Sigmoid colon (tissue), 7 donors: Measurements from ENCODE around the gene ALDH16A1. TPM values are rescaled to one million over a fixed set of nuclear protein-coding genes. Genes with fewer than 3 reads are reported as not detected.

ENCODE experiments used
- DNase-seq: peaks from one replicate; pipeline ENCODE4 v3.0.0-alpha.2; 2019
- H3K27ac ChIP-seq, 4 donors: fragments of 200-600 bp; sonication (generic); one replicate each; pipeline ENCODE4 v1.5.1; 2016 to 2019; ENCODE audit warnings: mild to moderate bottlenecking in 1 of 4
- H3K27me3 ChIP-seq, 3 donors: fragments of 200-600 bp; sonication (generic); one replicate each; pipeline ENCODE4 v1.5.1; 2019; ENCODE audit warnings: mild to moderate bottlenecking in 1 of 3
- H3K36me3 ChIP-seq, 4 donors: fragments of 200-600 bp; sonication (generic); one replicate each; pipeline ENCODE4 v1.5.1; 2016 to 2019
- H3K4me1 ChIP-seq, 4 donors: fragments of 200-600 bp; sonication (generic); one replicate each; pipeline ENCODE4 v1.5.1; 2017 to 2019
- H3K4me3 ChIP-seq, 4 donors: fragments of 200-600 bp; sonication (generic); one replicate each; pipeline ENCODE4 v1.5.1; 2017 to 2019; ENCODE audit warnings: mild to moderate bottlenecking in 2 of 4, moderate library complexity in 1 of 4
- H3K9me3 ChIP-seq, 4 donors: fragments of 200-600 bp in 3 of 4; sonication (generic) in 3 of 4; one replicate each; pipeline versions ENCODE4 v1.5.1 to v1.6.1; 2013 to 2019
- EP300 ChIP-seq, 4 donors: sonication (generic); formaldehyde crosslinking; IDR thresholded peaks; one replicate each; pipeline ENCODE4 v1.6.1; 2017; ENCODE audit warnings: antibody characterized with exemption in 4 of 4
- POLR2A ChIP-seq, 2 donors: fragments of 450-650 bp; IDR thresholded peaks; one replicate each; pipeline ENCODE4 v1.6.1; 2016; ENCODE audit warnings: antibody characterized with exemption in 2 of 2, mild to moderate bottlenecking in 2 of 2, moderate library complexity in 2 of 2
- POLR2AphosphoS5 ChIP-seq, 4 donors: sonication (generic); formaldehyde crosslinking; IDR thresholded peaks; one replicate each; pipeline ENCODE4 v1.6.1; 2017; ENCODE audit warnings: antibody characterized with exemption in 4 of 4
- WGBS, 2 donors: extraction: QIAGEN DNeasy Blood & Tissue Kit; methylation state at CpG; one replicate each; pipeline ENCODE4 v1.1.7; 2013; 5-methylcytosine and 5-hydroxymethylcytosine counted together
- intact Hi-C: fragments of 100-400 bp; cut with DNase I; formaldehyde crosslinking; loops from one replicate; pipeline ENCODE4 v1.15.1; 2023
- polyA plus RNA-seq, 3 donors: library from polyadenylated mRNA; stranded (reverse); fragments of 200-250 nt; gene quantifications; one replicate each; pipeline ENCODE4 v1.2.3, GENCODE V29; 2013
- total RNA-seq, 4 donors: library from RNA; depleted of rRNA; stranded (reverse); fragments of >200 nt; gene quantifications; one replicate each; pipeline ENCODE4 v1.1.0, GENCODE V29; 2016
- TF ChIP-seq, protein P1 (sequence below), 4 experiments: fragments of 450-650 bp in 3 of 4; fragments of 200-600 bp in 1 of 4; IDR thresholded peaks; one replicate each; pipeline ENCODE4 v1.5.1; 2016 to 2019; ENCODE audit warnings: antibody characterized with exemption in 4 of 4, mild to moderate bottlenecking in 3 of 4, moderate library complexity in 2 of 4
- donor health status: healthy with polysubstance abuse.
- donor health status: Bipolar disorder and iron deficiency.
- donor health status: healthy.

The ALDH16A1 gene
- total and polyA plus RNA-seq, 7 donors: 14.1 to 44.2 (median 18.0) TPM

DNA sequence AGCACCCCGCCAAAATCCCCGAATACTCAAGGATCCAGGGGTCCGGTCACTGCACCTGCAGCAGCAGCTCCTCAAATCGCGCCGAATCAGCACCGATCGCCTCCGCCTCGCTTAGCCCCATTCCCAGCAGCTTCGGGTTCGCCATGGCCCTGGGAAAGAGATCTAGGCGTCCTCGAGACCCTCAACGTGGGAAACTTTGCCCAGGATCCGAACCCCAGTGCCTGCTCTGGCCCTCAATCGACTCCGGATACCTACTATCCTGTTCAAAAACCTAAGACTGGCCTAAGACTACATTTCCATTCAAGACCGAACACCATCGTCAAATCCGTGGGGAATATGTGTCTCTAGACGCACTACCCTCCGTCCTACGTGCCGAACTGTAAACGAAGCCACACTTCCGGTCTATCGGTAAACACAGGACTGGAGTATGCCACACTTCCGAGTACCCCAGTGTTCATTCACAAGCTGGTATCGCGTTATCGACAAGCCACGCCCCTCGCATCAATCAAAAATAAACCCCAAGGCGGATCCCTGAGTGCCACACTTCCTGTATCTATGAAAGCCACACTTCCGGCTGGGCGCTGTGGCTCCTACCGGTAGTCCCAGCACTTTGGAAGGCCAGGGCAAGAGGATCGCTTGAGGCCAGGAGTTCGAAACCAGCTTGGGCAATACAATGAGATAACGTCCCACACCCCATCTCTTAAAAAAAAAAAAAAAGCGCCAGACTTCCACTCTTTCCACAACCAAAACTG is 1.4 kb upstream of the ALDH16A1 start, which contains the start of gene PIH1D1:
PIH1D1 (minus strand) TSS at position 385 of the 752 bp plus-strand sequence; CDS start at position 145, 240 bp downstream.
- intact Hi-C loops: loop anchor here (5.0 to 10.0 kb wide), 3 partner anchors 367 to 573 kb away; partner anchors contain the start of genes AKT1S1, SNRNP70, TBC1D17 and VRK3
- peak; percentile 99 for DNase-seq
- no peaks in the 10 kb centered on the region for H3K9me3 ChIP-seq
- WGBS, 2 donors: 1% methylated on average over 42 of the region's 42 CpGs
- H3K36me3 ChIP-seq: peaks cover 0 to 12% (median 7%) of the 10 kb centered on the region in 4 donors
- peak within 1 kb of the TSS; percentile 54 to 71 (median 60) for H3K4me3 ChIP-seq
- peaks cover 0 to 46% (median 17%) of the 10 kb centered on the region in 4 donors for H3K4me1 ChIP-seq
- no peaks in the 10 kb centered on the region for H3K27me3 ChIP-seq
- peak within 1 kb of the TSS; percentile 96 to 99 (median 97) for H3K27ac ChIP-seq
- TF ChIP-seq, protein P1, sequence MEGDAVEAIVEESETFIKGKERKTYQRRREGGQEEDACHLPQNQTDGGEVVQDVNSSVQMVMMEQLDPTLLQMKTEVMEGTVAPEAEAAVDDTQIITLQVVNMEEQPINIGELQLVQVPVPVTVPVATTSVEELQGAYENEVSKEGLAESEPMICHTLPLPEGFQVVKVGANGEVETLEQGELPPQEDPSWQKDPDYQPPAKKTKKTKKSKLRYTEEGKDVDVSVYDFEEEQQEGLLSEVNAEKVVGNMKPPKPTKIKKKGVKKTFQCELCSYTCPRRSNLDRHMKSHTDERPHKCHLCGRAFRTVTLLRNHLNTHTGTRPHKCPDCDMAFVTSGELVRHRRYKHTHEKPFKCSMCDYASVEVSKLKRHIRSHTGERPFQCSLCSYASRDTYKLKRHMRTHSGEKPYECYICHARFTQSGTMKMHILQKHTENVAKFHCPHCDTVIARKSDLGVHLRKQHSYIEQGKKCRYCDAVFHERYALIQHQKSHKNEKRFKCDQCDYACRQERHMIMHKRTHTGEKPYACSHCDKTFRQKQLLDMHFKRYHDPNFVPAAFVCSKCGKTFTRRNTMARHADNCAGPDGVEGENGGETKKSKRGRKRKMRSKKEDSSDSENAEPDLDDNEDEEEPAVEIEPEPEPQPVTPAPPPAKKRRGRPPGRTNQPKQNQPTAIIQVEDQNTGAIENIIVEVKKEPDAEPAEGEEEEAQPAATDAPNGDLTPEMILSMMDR (IDR thresholded peaks at IDR 0.05): no peak
- peak in 1 of 4 donors; percentile 27 for TF ChIP-seq EP300 (IDR thresholded peaks at IDR 0.05)
- peak; percentile 59 to 86 (median 84) for TF ChIP-seq POLR2AphosphoS5 (IDR thresholded peaks at IDR 0.05)

DNA sequence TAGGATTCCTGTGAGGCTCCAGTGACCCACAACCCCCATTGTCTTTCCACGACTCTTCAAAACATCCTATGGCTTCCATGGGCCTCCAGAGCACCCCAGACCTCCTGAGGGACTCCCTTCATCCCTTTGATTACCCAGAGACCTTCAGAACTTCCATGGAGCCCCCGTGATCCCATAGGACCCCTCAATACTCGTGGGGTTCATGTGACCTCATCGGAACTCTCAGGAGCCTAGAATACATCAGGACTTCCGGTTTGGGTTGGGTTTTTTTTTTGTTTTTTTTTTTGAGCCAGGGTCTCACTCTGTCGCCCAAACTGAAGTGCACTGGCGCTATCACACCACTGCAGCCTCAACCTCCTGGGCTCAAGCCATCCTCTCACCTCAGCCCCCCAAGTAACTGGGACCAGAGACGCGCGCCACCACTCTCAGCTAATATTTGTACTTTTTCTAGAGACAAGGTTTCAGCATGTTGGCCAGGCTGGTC is 774 bp downstream of the ALDH16A1 start:
- Histone ChIP-seq H3K27ac (peak overlapping the region; percentile 96 to 99 (median 97)), H3K27me3 (no peaks in the 10 kb centered on the region), H3K36me3 (peaks cover 0 to 8% (median 5%) of the 10 kb centered on the region in 4 donors), H3K4me1 (peaks cover 0 to 36% (median 15%) of the 10 kb centered on the region in 4 donors), H3K9me3 (no peaks in the 10 kb centered on the region), H3K4me3 (peak overlapping the region; percentile 51 to 65 (median 52))
- intact Hi-C loops: loop anchor here (5.0 to 10.0 kb wide), 3 partner anchors 369 to 571 kb away; partner anchors contain the start of genes AKT1S1, SNRNP70, TBC1D17 and VRK3
- 39 to 41% methylated on average over 10 of the region's 10 CpGs for WGBS, 2 donors
- TF ChIP-seq, protein P1 (IDR thresholded peaks at IDR 0.05): no peak
- no peak for TF ChIP-seq EP300 (IDR thresholded peaks at IDR 0.05)
- no peak for TF ChIP-seq POLR2AphosphoS5 (IDR thresholded peaks at IDR 0.05)
- no peak for TF ChIP-seq POLR2A (IDR thresholded peaks at IDR 0.05)
- no peak for DNase-seq

DNA sequence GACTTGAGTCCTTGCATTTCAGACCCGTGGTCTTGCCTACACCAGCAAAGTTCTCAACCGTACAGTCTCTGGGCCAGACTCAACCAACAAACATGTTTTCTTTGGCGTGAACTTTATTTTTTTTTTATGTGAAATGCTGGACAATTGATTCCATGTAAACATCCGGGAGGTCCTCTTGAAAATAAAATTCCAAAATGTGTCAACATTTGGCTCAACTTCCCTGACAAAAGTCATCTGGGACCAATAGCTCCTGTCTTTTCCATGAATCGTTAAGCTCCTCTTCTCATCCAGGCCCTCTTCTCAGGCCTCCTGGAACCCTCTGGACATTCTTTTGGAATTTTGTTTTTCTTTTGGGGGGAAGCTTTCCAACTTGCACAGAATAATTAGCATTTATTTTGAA is 2.7 kb downstream of the ALDH16A1 start:
- intact Hi-C loops: loop anchor here (10.0 kb wide), 2 partner anchors 371 to 569 kb away; partner anchors contain the start of genes SNRNP70, VRK3 and ZNF473
- Histone ChIP-seq H3K27ac (peak overlapping the region; percentile 49 to 72 (median 55)), H3K36me3 (peaks cover 0 to 18% (median 4%) of the 10 kb centered on the region in 4 donors), H3K27me3 (no peaks in the 10 kb centered on the region), H3K9me3 (no peaks in the 10 kb centered on the region), H3K4me1 (peaks cover 0 to 30% (median 14%) of the 10 kb centered on the region in 4 donors), H3K4me3 (no peak overlapping the region)
- 77% methylated on average over 5 of the region's 5 CpGs for WGBS, 2 donors
- TF ChIP-seq POLR2AphosphoS5 (IDR thresholded peaks at IDR 0.05): peak in 1 of 4 donors; percentile 8
- TF ChIP-seq POLR2A (IDR thresholded peaks at IDR 0.05): no peak
- TF ChIP-seq, protein P1 (IDR thresholded peaks at IDR 0.05): no peak
- TF ChIP-seq EP300 (IDR thresholded peaks at IDR 0.05): no peak
- no peak for DNase-seq

DNA sequence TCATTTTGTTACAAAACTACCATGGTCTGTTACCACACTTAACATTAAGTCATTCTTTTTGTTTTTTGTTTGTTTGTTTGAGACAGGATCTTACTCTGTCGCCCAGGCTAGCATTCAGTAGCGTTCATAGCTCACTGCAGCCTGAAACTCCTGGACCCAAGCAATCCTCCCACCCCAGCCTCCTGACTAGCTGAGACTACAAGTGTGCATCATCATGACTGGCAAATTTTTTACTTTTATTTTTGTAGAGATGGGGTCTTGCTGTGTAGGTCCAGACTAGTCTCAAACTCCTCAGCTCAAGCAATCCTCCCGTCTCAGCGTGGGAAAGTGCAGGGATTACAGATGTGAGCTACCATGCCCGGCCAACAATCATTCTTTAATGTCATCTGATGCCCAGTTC is 3.3 kb downstream of the ALDH16A1 start:
- DNase-seq: no peak
- peak overlapping the region; percentile 49 to 72 (median 55) for H3K27ac ChIP-seq
- no peak overlapping the region for H3K4me3 ChIP-seq
- TF ChIP-seq POLR2AphosphoS5 (IDR thresholded peaks at IDR 0.05): no peak
- no peak for TF ChIP-seq POLR2A (IDR thresholded peaks at IDR 0.05)
- no peak for TF ChIP-seq EP300 (IDR thresholded peaks at IDR 0.05)
- TF ChIP-seq, protein P1 (IDR thresholded peaks at IDR 0.05): no peak
- 81 to 85% methylated on average over 5 of the region's 5 CpGs for WGBS, 2 donors
- no peaks in the 10 kb centered on the region for H3K9me3 ChIP-seq
- H3K27me3 ChIP-seq: no peaks in the 10 kb centered on the region
- H3K4me1 ChIP-seq: peaks cover 0 to 24% (median 11%) of the 10 kb centered on the region in 4 donors
- H3K36me3 ChIP-seq: peaks cover 0 to 19% (median 4%) of the 10 kb centered on the region in 4 donors
- intact Hi-C loops: loop anchor here (10.0 kb wide), 2 partner anchors 372 to 568 kb away; partner anchors contain the start of genes SNRNP70, VRK3 and ZNF473
